Astrocyte (in vitro differentiated cells and primary cell): ENCODE measurements around the gene SYTL2.

Experiments
- EZH2 ChIP-seq: IDR thresholded peaks from 2 replicates; pipeline ENCODE4 v1.6.1; 2012; ENCODE audit warnings: mild to moderate bottlenecking, low read length, inconsistent platforms; ENCODE audit not compliant: insufficient read depth
- TF ChIP-seq, protein P1 (sequence below): IDR thresholded peaks from 2 replicates; pipeline ENCODE4 v1.5.1; 2011; ENCODE audit warnings: low read depth, mild to moderate bottlenecking, inconsistent platforms, low read length, moderate library complexity; ENCODE audit not compliant: insufficient read depth

DNA sequence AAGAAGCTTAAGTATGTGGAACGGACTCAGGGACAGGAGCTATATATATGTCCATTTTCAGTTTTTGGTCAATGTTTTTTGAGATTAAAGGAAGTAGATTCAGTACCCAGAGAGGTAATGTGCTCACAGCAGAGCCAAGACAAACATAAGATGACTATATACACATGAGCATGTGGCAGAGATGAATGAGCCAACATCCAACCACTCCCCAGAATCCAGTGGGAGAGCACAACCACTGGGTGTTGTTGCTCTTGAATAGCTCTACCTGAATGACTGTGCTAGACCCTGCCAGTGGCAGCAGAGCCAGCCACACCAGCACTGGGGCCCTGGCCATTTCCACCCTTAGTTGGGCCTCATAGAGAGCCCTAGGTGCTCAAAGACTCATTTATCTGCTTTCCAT lies 10.7 kb upstream of the SYTL2 start:
- TF ChIP-seq, protein P1, sequence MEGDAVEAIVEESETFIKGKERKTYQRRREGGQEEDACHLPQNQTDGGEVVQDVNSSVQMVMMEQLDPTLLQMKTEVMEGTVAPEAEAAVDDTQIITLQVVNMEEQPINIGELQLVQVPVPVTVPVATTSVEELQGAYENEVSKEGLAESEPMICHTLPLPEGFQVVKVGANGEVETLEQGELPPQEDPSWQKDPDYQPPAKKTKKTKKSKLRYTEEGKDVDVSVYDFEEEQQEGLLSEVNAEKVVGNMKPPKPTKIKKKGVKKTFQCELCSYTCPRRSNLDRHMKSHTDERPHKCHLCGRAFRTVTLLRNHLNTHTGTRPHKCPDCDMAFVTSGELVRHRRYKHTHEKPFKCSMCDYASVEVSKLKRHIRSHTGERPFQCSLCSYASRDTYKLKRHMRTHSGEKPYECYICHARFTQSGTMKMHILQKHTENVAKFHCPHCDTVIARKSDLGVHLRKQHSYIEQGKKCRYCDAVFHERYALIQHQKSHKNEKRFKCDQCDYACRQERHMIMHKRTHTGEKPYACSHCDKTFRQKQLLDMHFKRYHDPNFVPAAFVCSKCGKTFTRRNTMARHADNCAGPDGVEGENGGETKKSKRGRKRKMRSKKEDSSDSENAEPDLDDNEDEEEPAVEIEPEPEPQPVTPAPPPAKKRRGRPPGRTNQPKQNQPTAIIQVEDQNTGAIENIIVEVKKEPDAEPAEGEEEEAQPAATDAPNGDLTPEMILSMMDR, result no peak
- no peak for TF ChIP-seq EZH2
